Measurements from ENCODE around the gene PHF20.
"Not testable (repeated sequence)": the region's sequence is repeated elsewhere in the genome, so short reads cannot be mapped to it uniquely, and the experiment has no call there.

The PHF20 gene

GRCh38 chr20:35783811-35784210 lies 12.0 kb downstream of the PHF20 start:
- not testable (repeated sequence) for DNase-seq

GRCh38 chr20:35785541-35785940 lies 13.7 kb downstream of the PHF20 start:
- not testable (repeated sequence) for DNase-seq

- DNase-seq, result no peak
Observed at GRCh38 chr20:35788796-35789195, 17.0 kb downstream of the PHF20 start.

- DNase-seq, result no peak
Observed at GRCh38 chr20:35791097-35791496, 19.3 kb downstream of the PHF20 start.

- no peak for DNase-seq
Observed at GRCh38 chr20:35791821-35792220, 20.0 kb downstream of the PHF20 start.

GRCh38 chr20:35792740-35793139 lies 20.9 kb downstream of the PHF20 start:
- DNase-seq, result no peak

GRCh38 chr20:35796571-35796970 lies 24.8 kb downstream of the PHF20 start:
- no peak for DNase-seq

GRCh38 chr20:35801865-35802264 lies 30.1 kb downstream of the PHF20 start:
- no peak for DNase-seq

GRCh38 chr20:35806075-35806474 lies 34.3 kb downstream of the PHF20 start:
- no peak for DNase-seq

- DNase-seq, result no peak
Observed at GRCh38 chr20:35807877-35808276, 36.1 kb downstream of the PHF20 start.

GRCh38 chr20:35820715-35821114 lies 48.9 kb downstream of the PHF20 start:
- DNase-seq, result no peak

GRCh38 chr20:35821807-35822242 lies 50.0 kb downstream of the PHF20 start:
- no peak for DNase-seq

GRCh38 chr20:35823147-35823546 lies 51.3 kb downstream of the PHF20 start:
- DNase-seq, result no peak

- DNase-seq, result no peak
Observed at GRCh38 chr20:35823937-35824336, 52.1 kb downstream of the PHF20 start.

- DNase-seq, result no peak
Observed at GRCh38 chr20:35826397-35826998, 54.7 kb downstream of the PHF20 start.

GRCh38 chr20:35828434-35828833 lies 56.6 kb downstream of the PHF20 start:
- peak; percentile 28 for DNase-seq

GRCh38 chr20:35828916-35829315 lies 57.1 kb downstream of the PHF20 start:
- DNase-seq, result no peak

GRCh38 chr20:35830264-35830663 lies 58.4 kb downstream of the PHF20 start:
- no peak for DNase-seq

GRCh38 chr20:35831029-35831428 lies 59.2 kb downstream of the PHF20 start:
- DNase-seq, result no peak

GRCh38 chr20:35831971-35832370 lies 60.2 kb downstream of the PHF20 start:
- DNase-seq, result no peak

- DNase-seq, result no peak
Observed at GRCh38 chr20:35833241-35833640, 61.4 kb downstream of the PHF20 start.

GRCh38 chr20:35837577-35838195 lies 65.9 kb downstream of the PHF20 start:
- peak; percentile 26 for DNase-seq

- DNase-seq, result no peak
Observed at GRCh38 chr20:35838205-35838604, 66.4 kb downstream of the PHF20 start.

GRCh38 chr20:35839904-35840303 lies 68.1 kb downstream of the PHF20 start:
- DNase-seq, result peak; percentile 39

GRCh38 chr20:35840421-35840820 lies 68.6 kb downstream of the PHF20 start:
- no peak for DNase-seq
